Smooth muscle cell (in vitro differentiated cells): ENCODE data around the gene NFIC. TPM values are rescaled to one million over a fixed set of nuclear protein-coding genes. Genes with fewer than 3 reads are reported as not detected.
"Not testable (repeated sequence)": the region's sequence is repeated elsewhere in the genome, so short reads cannot be mapped to it uniquely, and the experiment has no call there.

ENCODE experiments used
- DNase-seq: peaks from one replicate; lab custom pipeline; 2025; ENCODE audit not compliant: unreplicated experiment; lab: John Stamatoyannopoulos, UW
- H2AFZ ChIP-seq: fragments of 200-600 bp; sonication (generic); 2 replicates; pipeline ENCODE4 v1.6.0; 2016; ENCODE audit warnings: antibody characterized with exemption, low read depth, mild to moderate bottlenecking
- H3F3A ChIP-seq: fragments of 200-600 bp; sonication (generic); 2 replicates; pipeline ENCODE4 v1.6.0; 2017; ENCODE audit warnings: antibody characterized with exemption, low read depth
- H3K27ac ChIP-seq: fragments of 200-600 bp; sonication (generic); 2 replicates; pipeline ENCODE4 v1.5.1; 2016; ENCODE audit warnings: low read depth, mild to moderate bottlenecking
- H3K27me3 ChIP-seq: fragments of 200-600 bp; sonication (generic); 2 replicates; pipeline ENCODE4 v1.6.1; 2016; ENCODE audit warnings: low read depth, mild to moderate bottlenecking
- H3K36me3 ChIP-seq: fragments of 200-600 bp; sonication (generic); 2 replicates; pipeline ENCODE4 v1.5.1; 2016; ENCODE audit warnings: low read depth
- H3K4me1 ChIP-seq: fragments of 200-600 bp; sonication (generic); 2 replicates; pipeline ENCODE4 v1.5.1; 2016; ENCODE audit warnings: low read depth
- H3K4me2 ChIP-seq: fragments of 200-600 bp; sonication (generic); 2 replicates; pipeline ENCODE4 v1.6.0; 2016; ENCODE audit warnings: mild to moderate bottlenecking
- H3K4me3 ChIP-seq: fragments of 200-600 bp; sonication (generic); 2 replicates; pipeline ENCODE4 v1.5.1; 2016; ENCODE audit warnings: mild to moderate bottlenecking
- H3K79me2 ChIP-seq: fragments of 200-600 bp; sonication (generic); 2 replicates; pipeline ENCODE4 v1.6.0; 2016; ENCODE audit warnings: low read depth, mild to moderate bottlenecking
- H3K9ac ChIP-seq: fragments of 200-600 bp; sonication (generic); 2 replicates; pipeline ENCODE4 v1.6.0; 2016; ENCODE audit warnings: low read depth
- H3K9me3 ChIP-seq: fragments of 200-600 bp; sonication (generic); replicated peaks from 2 replicates; pipeline ENCODE4 v1.5.1; 2016; ENCODE audit warnings: low read depth
- H4K20me1 ChIP-seq: fragments of 200-600 bp; sonication (generic); 2 replicates; pipeline ENCODE4 v1.6.0; 2016; ENCODE audit warnings: low read depth
- CTCF ChIP-seq: fragments of 200-600 bp; sonication (generic); IDR thresholded peaks from 2 replicates; pipeline ENCODE4 v1.5.1; 2017; ENCODE audit warnings: borderline replicate concordance, mild to moderate bottlenecking, antibody characterized with exemption; ENCODE audit not compliant: insufficient read depth, poor library complexity, severe bottlenecking
- WGBS: methylation state at CpG from one replicate; pipeline ENCODE4 v1.1.7; 2016; ENCODE audit warnings: low lambda C conversion rate; 5-methylcytosine and 5-hydroxymethylcytosine counted together
- polyA plus RNA-seq: library from polyadenylated mRNA; unstranded; fragments of >200 nt; fragmentation: Nextera tagmentation; extraction: Ambion mirVana; gene quantifications from 2 replicates; pipeline ENCODE4 v1.2.1, GENCODE V29; 2016
- total RNA-seq: library from RNA; depleted of rRNA; stranded (reverse); fragments of >200 nt; gene quantifications from 2 replicates; pipeline ENCODE4 v1.2.3, GENCODE V29; 2014

The NFIC gene
- total and polyA plus RNA-seq, 2 experiments from 2014 or later: 7.9 to 33.2 TPM

- no peak overlapping the region for H3K27ac ChIP-seq
- H3K4me3 ChIP-seq: no peak overlapping the region
- 86% methylated on average over 8 of the region's 8 CpGs for WGBS
- H4K20me1 ChIP-seq: no peaks in the 10 kb centered on the region
- no peak for DNase-seq
- H3K9ac ChIP-seq: no peak overlapping the region
- peaks cover 19% of the 10 kb centered on the region for H3K27me3 ChIP-seq
- H3K9me3 ChIP-seq: no peaks in the 10 kb centered on the region
- no peak overlapping the region for H3K4me2 ChIP-seq
- no peaks in the 10 kb centered on the region for H3F3A ChIP-seq
- no peaks in the 10 kb centered on the region for H3K4me1 ChIP-seq
- no peaks in the 10 kb centered on the region for H3K36me3 ChIP-seq
- H2AFZ ChIP-seq: no peak overlapping the region
- H3K79me2 ChIP-seq: no peaks in the 10 kb centered on the region
- TF ChIP-seq CTCF: no peak
Measured at GRCh38 chr19:3333662-3334061, 32.7 kb upstream of the NFIC start.

GRCh38 chr19:3334749-3335430 is 31.5 kb upstream of the NFIC start:
- not testable (repeated sequence) for H3K4me1 ChIP-seq, H3F3A ChIP-seq, H3K79me2 ChIP-seq, H4K20me1 ChIP-seq, H3K4me3 ChIP-seq, H2AFZ ChIP-seq, H3K4me2 ChIP-seq, H3K36me3 ChIP-seq, H3K27ac ChIP-seq, H3K9me3 ChIP-seq, H3K9ac ChIP-seq, DNase-seq
- peaks cover 18% of the 10 kb centered on the region for H3K27me3 ChIP-seq
- WGBS: 87% methylated on average over 8 of the region's 8 CpGs

- Histone ChIP-seq H3K4me3 (no peak overlapping the region), H3K9ac (no peak overlapping the region), H3K4me2 (peak overlapping the region; percentile 13), H3K27me3 (peaks cover 12% of the 10 kb centered on the region), H2AFZ (no peak overlapping the region), H3K79me2 (no peaks in the 10 kb centered on the region), H3K9me3 (no peaks in the 10 kb centered on the region), H3K27ac (no peak overlapping the region), H3K4me1 (no peaks in the 10 kb centered on the region), H3F3A (no peaks in the 10 kb centered on the region), H4K20me1 (no peaks in the 10 kb centered on the region), H3K36me3 (no peaks in the 10 kb centered on the region)
- no peak for DNase-seq
- WGBS: 78% methylated on average over 15 of the region's 15 CpGs
- no peak for TF ChIP-seq CTCF
Measured at GRCh38 chr19:3335431-3336350, 30.7 kb upstream of the NFIC start.

- WGBS: 76% methylated on average over 5 of the region's 5 CpGs
- no peak overlapping the region for H2AFZ ChIP-seq
- no peaks in the 10 kb centered on the region for H3K9me3 ChIP-seq
- peak overlapping the region; percentile 13 for H3K4me2 ChIP-seq
- no peaks in the 10 kb centered on the region for H3K79me2 ChIP-seq
- no peak overlapping the region for H3K9ac ChIP-seq
- no peak for DNase-seq
- H3K27ac ChIP-seq: no peak overlapping the region
- no peaks in the 10 kb centered on the region for H3K4me1 ChIP-seq
- no peaks in the 10 kb centered on the region for H3F3A ChIP-seq
- peaks cover 6% of the 10 kb centered on the region for H3K27me3 ChIP-seq
- no peak for TF ChIP-seq CTCF
- no peak overlapping the region for H3K4me3 ChIP-seq
- H4K20me1 ChIP-seq: no peaks in the 10 kb centered on the region
- no peaks in the 10 kb centered on the region for H3K36me3 ChIP-seq
Measured at GRCh38 chr19:3336351-3336679, 30.1 kb upstream of the NFIC start.
